Colon (tissue), 2 donors: ENCODE data around the gene HYAL2.
"Not testable (repeated sequence)": the region's sequence is repeated elsewhere in the genome, so short reads cannot be mapped to it uniquely, and the experiment has no call there.

Experiments used
- FAIRE-seq: peaks from 2 replicates; lab custom pipeline; 2012; peaks lifted over from hg19 to GRCh38; lab: Jason Lieb, UNC
- donor health status: control.
- donor health status: control.

The HYAL2 gene

GRCh38 chr3:50327129-50327528, 4.6 kb upstream of the HYAL2 start:
- FAIRE-seq, result no peak

- FAIRE-seq, result no peak
These were observed 3.6 kb upstream of the HYAL2 start for GRCh38 chr3:50326182-50326541.

DNA sequence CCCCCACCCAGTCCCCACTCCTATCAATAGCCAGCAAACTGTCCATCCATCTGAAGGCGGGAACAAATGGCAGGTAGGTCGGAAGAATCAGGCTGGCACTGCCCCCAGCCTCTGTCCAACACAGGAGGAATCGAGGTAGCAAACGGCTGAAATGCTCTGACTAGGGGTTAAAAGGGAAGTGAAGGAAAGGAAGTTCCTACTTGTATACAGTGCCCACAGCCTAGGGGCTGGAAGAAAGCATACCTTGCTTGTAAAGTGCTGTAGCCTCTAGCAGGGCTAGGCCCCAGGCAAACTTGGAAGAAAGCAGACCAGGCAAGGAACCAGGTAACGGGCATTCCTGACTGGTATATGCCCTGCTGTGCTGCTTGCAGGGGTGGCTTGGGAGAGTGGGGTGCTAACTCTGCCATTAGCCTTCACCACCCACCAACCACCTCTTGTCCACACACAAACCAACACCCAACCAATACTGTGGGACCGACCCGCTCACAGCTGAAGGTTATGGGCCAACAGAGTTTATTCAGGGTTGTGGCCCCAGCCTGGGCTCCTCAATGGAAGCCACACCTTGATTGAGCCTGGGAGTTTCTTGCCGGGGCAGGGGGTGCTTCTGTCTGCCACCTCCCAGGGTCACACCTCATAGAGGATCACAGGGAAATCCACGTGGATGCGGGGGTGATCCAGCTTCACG, 3.1 kb upstream of the HYAL2 start:
- no peak for FAIRE-seq

- FAIRE-seq, result no peak
These were observed 2.6 kb upstream of the HYAL2 start for GRCh38 chr3:50325113-50325480.

DNA sequence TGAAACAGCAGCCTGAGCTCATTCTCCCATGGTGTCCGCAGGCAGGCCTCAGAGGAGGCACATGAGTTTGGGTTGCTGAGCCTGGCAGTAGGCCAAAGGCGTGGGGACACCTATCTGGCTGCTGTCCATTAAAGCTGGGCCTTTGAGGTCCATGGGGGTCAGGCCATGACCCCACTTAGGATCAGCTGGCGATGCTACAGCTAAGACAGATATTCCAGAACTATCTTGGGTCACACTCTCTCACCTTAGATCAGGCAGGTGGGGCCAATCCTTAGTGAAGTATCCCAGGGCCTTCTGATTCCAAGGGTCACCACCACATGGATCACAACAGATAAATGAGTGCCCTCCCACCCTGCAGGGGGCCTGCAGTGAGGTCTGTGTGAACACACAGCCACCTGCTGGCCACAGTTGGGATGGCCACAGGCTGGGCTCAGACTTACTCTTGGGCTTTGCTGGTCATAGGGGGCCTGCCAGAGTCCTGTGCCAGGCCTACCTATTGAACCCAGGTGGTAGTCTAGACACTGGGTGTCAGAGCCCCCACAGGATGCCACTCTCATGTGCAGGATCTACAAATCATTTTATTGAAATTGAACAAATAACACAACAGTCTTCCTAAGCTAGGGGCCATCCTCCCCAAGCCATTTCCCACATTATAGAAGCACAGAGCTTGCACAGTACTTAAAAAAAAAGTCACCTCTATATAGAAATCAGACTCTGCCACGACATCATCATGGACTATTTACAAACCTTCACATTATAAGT, 2.0 kb upstream of the HYAL2 start:
- FAIRE-seq, result no peak

DNA sequence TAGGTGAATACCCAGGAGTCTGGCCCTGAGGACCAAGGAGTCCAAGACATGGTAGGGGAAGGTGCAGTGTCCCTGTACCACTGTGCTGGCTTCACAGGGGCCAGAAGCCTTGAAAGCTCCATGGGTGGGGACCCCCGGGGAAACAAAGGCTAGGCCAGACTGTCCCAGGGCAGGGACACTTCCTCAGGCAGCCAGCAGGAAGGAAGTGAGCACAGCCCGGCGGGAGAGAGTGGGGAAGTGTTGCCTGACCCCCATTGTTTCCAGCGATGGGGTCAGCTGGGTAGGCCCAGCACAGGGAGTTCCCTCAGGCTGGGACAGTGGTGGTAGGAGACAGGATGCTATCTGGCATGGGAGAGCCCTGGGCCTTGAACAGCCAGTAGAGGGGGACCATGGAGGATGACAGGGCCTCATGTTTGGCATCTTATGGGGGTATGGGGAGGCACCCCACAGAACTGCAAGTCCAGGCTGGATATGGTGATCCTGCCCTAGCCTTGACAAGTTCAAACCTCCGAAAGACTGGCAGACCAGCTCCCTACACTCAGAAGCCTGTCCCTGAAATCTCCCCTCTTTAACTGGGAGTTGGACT, 1.2 kb upstream of the HYAL2 start:
- FAIRE-seq, result no peak

DNA sequence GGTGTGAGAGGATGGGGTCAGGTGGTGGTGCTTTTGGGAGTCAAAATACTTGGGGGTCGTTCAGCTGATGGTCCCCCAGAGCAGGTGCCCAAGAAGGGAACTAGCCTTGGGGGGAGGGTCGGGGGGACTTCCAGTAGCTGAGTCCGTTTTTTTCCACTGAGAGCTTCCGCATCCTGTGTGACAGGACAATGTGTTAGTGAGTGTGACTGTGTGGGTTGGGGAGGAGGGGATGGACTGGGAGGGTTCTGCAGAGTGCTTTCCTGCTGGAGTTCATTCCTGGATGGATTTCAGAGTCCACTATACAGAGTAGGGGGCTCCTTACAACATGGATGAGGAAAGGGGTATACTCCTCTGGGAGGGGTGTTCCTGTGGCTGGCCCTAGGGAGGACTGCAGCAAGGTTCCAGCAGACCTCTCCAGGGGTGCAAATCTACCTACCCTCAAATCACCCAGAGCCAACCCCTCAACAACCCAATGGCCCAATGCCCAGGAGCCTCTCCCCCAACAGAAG, 601 bp upstream of the HYAL2 start:
- FAIRE-seq, result no peak

GRCh38 chr3:50322115-50322385, 495 bp downstream of the HYAL2 start:
- FAIRE-seq, result no peak

- FAIRE-seq, result no peak
These were observed 1.0 kb downstream of the HYAL2 start for GRCh38 chr3:50321336-50322114.

- no peak for FAIRE-seq
These were observed 1.7 kb downstream of the HYAL2 start for GRCh38 chr3:50320853-50321335.

- FAIRE-seq, result no peak
These were observed 2.5 kb downstream of the HYAL2 start for GRCh38 chr3:50319894-50320625.

DNA sequence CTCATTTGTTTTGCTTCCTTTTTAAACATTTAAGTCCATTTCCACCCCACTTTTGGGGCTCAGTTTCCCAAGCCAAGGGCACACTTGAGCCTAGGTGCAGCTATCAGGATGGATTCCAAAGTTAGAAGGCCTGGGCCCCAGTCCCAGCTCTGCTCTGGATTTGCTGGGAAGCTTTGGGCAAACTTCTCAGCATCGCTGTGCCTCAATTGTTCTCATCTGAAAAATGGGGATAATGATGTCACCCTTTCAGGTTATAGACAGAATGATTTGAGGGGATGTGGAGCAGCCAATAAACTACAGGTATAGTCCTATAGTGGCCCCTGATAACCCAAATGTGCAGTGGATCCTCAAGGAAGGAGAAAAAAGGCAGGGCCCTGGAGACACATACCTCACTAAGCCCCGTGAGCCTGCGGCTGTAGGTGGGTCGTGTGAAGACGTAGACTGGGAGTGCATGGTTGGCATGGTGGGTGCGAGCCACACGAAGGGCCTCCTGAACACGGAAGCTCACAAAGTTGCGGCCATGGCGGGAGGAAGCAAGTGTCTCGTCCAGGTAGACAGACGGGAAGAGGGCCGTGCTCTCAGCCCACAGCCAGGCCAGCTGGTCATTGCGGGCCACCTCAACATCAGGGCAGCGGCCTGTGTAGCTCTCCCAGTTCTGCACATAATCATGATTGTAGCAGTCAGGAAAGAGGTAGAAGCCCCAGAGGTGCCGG, 3.2 kb downstream of the HYAL2 start:
- no peak for FAIRE-seq

- FAIRE-seq, result no peak
These were observed 3.9 kb downstream of the HYAL2 start for GRCh38 chr3:50318615-50319014.

GRCh38 chr3:50318163-50318562, 4.4 kb downstream of the HYAL2 start:
- no peak for FAIRE-seq

- FAIRE-seq, result no peak
These were observed 5.2 kb downstream of the HYAL2 start for GRCh38 chr3:50317300-50317699.

DNA sequence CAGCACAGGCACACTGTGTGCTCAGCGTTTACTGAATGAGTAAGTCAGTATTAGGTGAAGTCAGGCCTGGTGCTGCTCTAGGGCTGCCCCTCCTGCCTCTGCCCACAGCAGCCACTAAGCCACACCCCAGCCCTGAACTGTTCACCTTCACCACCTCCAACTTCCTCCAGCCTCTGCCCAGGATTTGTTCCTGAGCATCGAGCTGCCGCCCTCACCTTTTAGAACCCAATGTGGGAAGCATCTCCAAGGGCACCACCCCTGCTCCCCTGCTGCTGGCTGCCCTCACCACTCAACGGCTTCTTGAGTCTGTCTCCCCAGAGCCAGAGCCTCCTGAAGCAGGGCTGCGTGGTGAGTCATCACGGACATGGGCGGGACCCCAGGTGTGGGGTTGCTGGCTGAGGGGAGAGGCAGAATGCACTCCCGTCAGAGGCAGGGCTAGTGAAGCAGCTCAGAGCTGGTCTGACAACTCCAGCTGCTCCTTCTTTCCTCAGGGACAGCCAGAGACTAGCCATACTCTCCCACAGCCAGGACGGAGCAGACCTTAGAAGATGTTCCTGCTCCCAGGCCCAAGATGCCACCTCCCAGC, 5.8 kb downstream of the HYAL2 start:
- no peak for FAIRE-seq

- no peak for FAIRE-seq
These were observed 7.7 kb downstream of the HYAL2 start for GRCh38 chr3:50314816-50315215.

GRCh38 chr3:50314342-50314741, 8.2 kb downstream of the HYAL2 start:
- FAIRE-seq, result no peak

GRCh38 chr3:50312041-50312440, 10.5 kb downstream of the HYAL2 start:
- FAIRE-seq, result not testable (repeated sequence)

GRCh38 chr3:50304601-50305000, 17.9 kb downstream of the HYAL2 start:
- no peak for FAIRE-seq
